ENCODE measurements around the gene MYRF.

Gene MYRF

DNA sequence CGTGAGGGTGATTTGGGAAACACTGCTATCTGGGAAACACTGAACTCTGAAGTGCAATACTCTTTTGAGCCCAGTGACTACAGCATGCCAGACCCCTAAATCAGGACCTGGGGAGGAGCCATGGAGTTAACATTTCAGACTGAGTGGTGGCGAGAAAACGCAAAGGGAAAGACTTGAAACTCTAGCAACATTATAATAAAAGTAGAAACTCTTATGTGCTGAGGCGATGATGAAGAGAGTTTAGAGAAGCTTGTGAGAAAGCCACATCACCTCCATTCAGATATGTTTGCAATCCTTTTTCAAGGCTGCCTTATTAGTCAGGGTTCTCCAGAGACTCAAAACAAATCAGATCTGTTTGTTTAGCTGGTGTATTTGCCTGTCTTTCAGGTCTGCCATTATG is 42.1 kb downstream of the MYRF start:
- H3K27ac ChIP-seq = no peak overlapping the region
- TF ChIP-seq CTCF (conservative IDR thresholded peaks at IDR 0.05) = no peak

- no peak for TF ChIP-seq CTCF (conservative IDR thresholded peaks at IDR 0.05)
- no peak overlapping the region for H3K27ac ChIP-seq
These were observed 43.0 kb downstream of the MYRF start for GRCh38 chr11:61795459-61795858.

GRCh38 chr11:61795876-61796526 is 43.6 kb downstream of the MYRF start:
- H3K27ac ChIP-seq = no peak overlapping the region
- no peak for TF ChIP-seq CTCF (conservative IDR thresholded peaks at IDR 0.05)

DNA sequence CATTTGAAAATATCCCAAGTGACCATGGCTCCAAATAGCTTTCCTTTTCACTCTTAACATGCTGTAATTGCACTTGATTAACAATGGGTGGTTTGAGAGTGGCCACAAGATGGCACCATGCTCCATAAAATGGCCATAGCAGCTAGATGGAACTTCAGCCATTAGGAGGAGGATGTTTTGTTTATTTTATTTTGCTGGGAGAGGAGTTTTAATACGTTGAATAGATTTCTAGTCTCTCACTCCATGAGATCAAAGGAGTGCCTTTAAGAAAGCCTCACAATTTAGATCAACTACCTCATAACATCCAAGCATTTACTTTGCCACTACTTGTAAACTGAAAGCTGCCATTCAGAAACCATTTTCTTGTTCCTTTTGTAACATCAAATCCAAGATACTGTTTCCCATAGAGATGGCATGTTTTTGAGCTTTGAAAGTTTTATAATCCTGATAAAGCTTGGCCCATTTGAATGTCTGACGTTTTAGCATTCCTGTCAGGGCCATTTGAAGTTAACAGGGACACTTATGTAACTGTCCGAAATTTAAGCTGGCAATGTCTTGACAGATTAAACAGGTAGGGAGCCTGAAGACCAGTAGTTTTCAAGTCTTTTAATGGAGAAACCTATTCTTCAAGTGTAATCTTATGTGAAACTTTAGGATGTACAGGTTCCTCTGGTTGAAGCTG is 45.0 kb downstream of the MYRF start:
- peak; percentile 83 for TF ChIP-seq CTCF (conservative IDR thresholded peaks at IDR 0.05)

DNA sequence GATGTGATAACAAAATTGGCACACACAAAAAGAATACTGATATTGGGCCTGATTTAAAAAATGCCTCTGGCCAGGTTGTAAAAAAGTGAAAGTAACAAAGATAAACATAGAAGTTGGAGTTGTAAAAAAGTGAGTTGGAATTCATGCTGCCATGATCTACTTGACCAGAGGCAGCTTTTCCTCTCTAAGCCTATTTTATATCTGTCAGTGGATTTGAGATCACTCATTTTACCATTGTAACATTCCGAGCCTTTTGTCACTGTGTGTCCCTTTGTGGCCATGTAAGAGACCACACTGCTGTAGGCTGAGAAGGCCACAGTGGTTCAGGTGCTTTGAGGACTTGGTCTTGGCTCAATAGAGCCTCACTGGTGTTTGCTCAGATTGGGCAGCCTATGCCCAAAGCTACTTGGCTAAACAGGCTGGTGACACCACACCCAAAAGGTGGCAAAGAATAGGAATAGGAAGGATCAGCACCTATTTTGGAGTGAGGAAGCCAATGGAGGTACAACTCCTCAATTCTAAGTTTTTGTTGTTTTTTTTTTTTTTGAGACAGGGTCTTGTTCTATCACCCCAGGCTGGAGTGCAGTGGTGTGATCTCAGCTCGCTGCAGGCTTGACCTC is 47.3 kb downstream of the MYRF start:
- no peak overlapping the region for H3K27ac ChIP-seq
- no peak for TF ChIP-seq CTCF (conservative IDR thresholded peaks at IDR 0.05)

More for the DNA sequence above, 45.0 kb downstream of the MYRF start:
- peak overlapping the region; percentile 48 for H3K27ac ChIP-seq

- no peak overlapping the region for H3K27ac ChIP-seq
- no peak for TF ChIP-seq CTCF (conservative IDR thresholded peaks at IDR 0.05)
These were observed 48.2 kb downstream of the MYRF start for GRCh38 chr11:61800331-61801281.

- no peak overlapping the region for H3K27ac ChIP-seq
- no peak for TF ChIP-seq CTCF (conservative IDR thresholded peaks at IDR 0.05)
These were observed 50.2 kb downstream of the MYRF start for GRCh38 chr11:61802605-61803004.

Measured in VCaP (cell line).